Right lung (tissue), 10 donors: ENCODE measurements around the gene TLE1. TPM values are rescaled to one million over a fixed set of nuclear protein-coding genes. Genes with fewer than 3 reads are reported as not detected.
"Not testable (repeated sequence)": the region's sequence is repeated elsewhere in the genome, so short reads cannot be mapped to it uniquely, and the experiment has no call there.

ENCODE experiments used
- DNase-seq, 2 donors: peaks; one replicate each; pipeline ENCODE4 v3.0.0-alpha.2; 2013
- long read RNA-seq, 8 donors: transcript quantifications; one replicate each; lab custom pipeline, GENCODE V29; 2026
- polyA plus RNA-seq, 5 donors: library from polyadenylated mRNA; unstranded; fragments of 120-200 nt; gene quantifications; one replicate each; pipeline versions ENCODE4 v1.2.1 to v1.2.3, GENCODE V29; 2013; ENCODE audit warnings: inconsistent platforms in 1 of 5, low replicate concordance in 1 of 5; ENCODE audit not compliant: insufficient read length in 5 of 5, insufficient read depth in 1 of 5

The TLE1 gene
- 10 to 100 TPM; 37.0 to 44.5 (median 42.2) TPM for polyA plus RNA-seq
- long read RNA-seq, donor 1, partial matches to known transcripts, result 28 of 29 reads
- long read RNA-seq, donor 1, other reads (novel, unspliced or antisense), result 0 of 29 reads
- long read RNA-seq, donor 2, result 0 reads
- long read RNA-seq, donor 3, partial matches to known transcripts, result 12 of 12 reads
- long read RNA-seq, donor 3, other reads (novel, unspliced or antisense), result 0 of 12 reads
- long read RNA-seq, donor 4, partial matches to known transcripts, result 5 of 5 reads
- long read RNA-seq, donor 4, other reads (novel, unspliced or antisense), result 0 of 5 reads
- long read RNA-seq, donor 5, partial matches to known transcripts, result 12 of 12 reads
- long read RNA-seq, donor 5, other reads (novel, unspliced or antisense), result 0 of 12 reads
- long read RNA-seq, donor 6, partial matches to known transcripts, result 7 of 7 reads
- long read RNA-seq, donor 6, other reads (novel, unspliced or antisense), result 0 of 7 reads
- long read RNA-seq, donor 7, partial matches to known transcripts, result 10 of 10 reads
- long read RNA-seq, donor 7, other reads (novel, unspliced or antisense), result 0 of 10 reads
- long read RNA-seq, donor 8, partial matches to known transcripts, result 0 of 1 reads
- long read RNA-seq, donor 8, other reads (novel, unspliced or antisense), result 0 of 1 reads

DNA sequence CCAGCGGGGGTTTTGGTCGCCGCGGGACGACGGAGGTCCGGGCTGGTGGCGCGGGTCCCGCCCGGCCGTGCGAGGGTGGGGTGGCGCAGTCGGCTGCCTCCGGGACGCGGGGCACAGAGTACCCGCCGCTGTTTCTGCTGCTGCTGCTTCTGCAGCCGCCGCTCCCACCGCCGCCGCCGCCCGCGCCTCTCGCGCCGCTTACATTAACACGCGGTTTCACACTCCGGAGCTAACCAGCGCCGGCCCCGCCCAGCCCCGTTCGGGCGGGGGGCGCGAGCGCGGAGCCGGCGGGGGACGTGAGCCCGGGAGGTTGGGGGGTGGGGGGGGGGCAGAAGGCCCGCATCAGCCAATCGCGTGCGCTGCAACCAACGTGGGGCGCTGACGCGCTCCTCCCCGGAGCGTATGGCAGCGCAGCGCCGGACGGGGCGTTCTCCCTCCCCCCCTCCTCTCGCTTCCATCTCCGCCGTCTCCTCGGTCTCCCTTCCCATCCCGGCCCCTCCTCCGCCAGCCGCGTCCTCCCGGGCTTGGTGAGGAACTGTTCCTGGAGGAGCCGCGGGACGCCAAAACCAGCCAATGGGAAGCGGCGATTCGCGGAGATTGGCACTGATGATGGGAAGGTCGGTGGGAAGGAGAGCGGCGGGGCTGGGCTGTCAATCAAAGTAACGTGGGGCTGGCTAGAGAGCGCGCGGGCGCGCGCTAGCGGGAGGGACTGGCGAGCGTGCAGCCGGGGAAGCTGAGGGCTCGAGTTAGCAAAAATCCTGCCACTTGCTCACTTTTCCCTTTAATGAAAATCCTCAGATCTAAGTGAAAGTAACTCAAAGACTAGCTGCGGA is at the start of gene TLE1:
TLE1 (minus strand) TSS at position 205 of the 833 bp plus-strand sequence. CDS start 1,307 bp downstream, outside the sequence.
- peak; percentile 99 to 100 for DNase-seq

DNA sequence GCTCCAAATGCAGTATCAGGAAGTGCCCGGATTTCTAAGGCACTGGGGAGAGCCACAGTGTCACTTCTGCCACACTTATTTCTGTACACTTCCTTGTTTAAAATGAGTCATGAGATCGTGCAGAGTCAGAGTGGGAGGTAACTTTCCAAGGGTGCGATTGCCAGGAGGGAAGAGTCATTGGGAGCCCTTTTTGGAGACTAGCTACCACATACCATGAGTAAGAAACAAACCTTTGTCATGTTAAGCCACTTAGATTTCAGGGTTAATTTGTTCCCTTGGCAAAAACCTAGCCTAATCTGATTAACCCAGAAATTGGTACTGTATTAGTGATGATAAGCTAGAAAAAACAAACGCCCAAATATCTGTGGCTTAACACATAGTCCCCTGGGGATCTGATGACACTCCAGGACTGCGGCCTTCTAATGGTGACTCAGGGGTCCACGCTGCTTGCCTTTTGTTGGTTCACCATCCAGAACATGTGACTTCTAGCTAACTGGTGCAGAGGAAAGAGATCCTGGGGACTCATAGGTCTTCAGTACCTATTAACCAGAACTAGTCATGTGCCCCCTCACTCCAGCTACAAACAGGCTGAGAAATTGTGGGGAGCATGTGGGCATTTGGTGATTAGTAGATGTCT is 48.6 kb upstream of the TLE1 start:
- no peak for DNase-seq

DNA sequence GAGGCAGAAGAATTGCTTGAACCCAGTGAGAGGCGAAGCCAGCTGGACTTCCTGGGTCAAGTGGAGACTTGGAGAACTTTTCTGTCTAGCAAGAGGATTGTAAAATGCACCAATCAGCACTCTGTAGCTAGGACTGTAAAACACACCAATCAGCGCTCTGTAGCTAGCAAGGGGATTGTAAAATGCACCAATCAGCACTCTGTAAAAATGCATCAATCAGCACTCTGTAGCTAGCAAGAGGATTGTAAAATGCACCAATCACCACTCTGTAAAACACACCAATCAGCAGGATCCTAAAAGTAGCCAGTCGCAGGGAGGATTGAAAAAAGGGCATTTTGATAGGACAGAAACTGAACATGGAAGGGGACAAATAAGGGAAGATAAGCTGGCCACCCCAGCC is 41.2 kb upstream of the TLE1 start:
- DNase-seq, result not testable (repeated sequence)

DNA sequence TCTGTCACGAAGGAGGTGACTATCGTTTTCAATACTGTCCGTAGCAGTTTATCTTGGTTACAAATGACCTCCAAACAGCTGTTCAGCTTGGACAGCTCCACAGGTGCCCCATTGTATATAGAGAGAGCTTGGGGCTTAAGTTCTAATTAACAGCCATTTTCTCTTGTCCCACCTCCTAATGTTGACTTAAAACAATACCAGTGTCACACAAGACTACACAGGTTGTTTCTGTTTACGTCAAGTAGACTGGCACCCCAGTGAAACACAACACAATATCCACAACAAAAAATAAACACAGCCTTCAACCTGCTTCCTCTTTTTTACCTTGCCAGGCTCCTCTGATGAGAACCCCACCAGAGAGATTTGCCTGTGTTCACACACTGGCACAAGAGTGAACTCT is 39.8 kb upstream of the TLE1 start:
- DNase-seq, result no peak

DNA sequence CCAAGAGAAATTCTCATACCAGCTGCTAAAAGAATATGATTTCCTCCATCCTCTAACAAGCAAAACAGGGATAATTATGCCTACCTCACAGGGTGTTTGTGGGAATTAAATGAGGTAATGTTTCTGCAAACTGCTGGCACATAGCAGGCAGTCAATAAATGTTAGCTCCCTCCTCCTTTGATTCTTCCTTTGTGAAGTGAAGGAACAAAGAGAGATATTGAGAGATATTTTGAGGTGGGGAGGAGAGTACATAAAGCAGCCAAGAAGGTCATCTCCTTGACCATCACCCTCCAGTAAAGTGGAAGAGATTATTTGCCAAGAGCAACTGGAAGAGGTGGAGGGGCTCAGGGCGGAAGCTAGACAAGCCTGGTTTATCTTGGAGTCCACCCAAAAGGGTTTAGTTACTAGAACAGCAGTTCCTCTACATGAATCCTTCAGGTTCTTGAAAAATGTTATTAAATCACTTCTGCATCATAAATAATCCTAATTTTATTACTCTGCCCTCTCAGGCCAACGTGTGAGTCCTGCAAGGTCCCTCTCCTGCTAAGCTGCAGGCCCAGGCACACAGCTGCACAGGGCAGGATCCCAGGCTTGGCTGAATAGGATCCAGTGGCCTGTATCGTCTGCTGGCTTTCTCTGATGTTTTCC is 35.0 kb upstream of the TLE1 start:
- no peak for DNase-seq

DNA sequence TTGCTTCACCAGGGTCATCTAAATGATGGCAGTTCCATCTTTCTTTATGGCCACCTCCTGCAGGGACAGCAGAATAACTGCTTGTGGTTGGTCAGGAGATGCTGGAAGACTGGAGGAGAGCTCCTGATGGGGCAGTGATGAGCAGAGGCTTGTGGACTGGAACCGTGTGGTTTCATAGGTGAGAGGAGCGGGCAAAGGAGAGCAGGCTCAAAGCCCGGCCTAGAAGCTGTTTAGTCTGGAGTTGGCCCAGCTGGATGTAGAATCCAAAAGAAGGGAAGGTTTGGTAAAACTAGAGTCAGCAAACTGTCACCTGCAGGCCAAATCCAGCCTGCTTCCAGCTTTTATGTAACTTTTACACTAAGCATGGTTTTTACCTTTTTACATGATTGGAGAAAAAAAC is 32.9 kb upstream of the TLE1 start:
- no peak for DNase-seq

DNA sequence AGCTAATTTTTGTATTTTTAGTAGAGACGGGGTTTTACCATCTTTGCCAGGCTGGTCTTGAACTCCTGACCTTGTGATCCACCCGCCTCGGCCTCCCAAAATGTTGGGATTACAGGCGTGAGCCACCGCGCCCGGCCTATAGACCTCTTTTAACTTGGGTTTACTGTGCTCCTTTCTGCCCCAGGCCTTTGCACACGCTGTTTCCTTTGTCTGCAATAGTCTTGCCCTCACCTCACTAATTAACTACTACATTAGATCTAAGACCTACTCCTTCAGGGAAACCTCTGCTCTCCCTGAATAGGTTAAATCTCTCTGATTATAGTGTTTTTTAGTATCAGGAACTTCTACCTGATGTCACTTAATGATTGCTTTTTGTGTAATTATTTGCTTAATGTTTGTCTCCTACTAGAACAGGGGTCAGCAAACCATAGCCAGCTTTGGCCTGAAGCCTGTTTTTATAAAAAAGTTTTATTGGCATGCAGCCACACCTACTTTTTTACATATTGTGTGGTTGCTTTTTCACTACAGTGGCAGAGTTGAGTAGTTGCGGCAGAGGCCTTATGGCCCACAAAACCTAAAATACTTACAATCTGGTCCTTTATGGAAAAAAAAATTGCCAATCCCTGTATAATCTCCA is 31.2 kb upstream of the TLE1 start:
- no peak for DNase-seq

- DNase-seq, result no peak
These were observed 30.6 kb upstream of the TLE1 start for GRCh38 chr9:81719972-81720371.

GRCh38 chr9:81718244-81718643 is 28.9 kb upstream of the TLE1 start:
- DNase-seq, result no peak

DNA sequence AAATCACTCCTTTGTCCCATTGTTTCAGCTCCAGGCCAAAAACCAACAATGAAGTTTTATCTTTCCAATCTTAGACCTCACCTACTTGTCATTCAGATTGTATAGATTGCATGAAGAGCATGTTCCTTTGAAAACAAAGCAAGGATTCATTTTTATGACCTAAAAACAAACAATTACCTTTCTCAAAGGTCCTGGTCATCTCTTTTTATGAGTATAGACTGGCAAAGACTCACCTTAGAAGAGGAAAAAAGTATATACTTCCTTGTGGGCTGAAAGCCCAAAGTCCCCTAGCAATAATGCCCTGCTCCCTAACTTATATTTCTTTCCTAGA is 28.4 kb upstream of the TLE1 start:
- no peak for DNase-seq

GRCh38 chr9:81717061-81717746 is 27.9 kb upstream of the TLE1 start:
- no peak for DNase-seq

- no peak for DNase-seq
These were observed 27.1 kb upstream of the TLE1 start for GRCh38 chr9:81716409-81716808.

GRCh38 chr9:81705578-81705977 is 16.2 kb upstream of the TLE1 start:
- DNase-seq, result no peak

GRCh38 chr9:81694541-81694940 is 5.2 kb upstream of the TLE1 start:
- DNase-seq, result no peak

- DNase-seq, result no peak
These were observed 4.5 kb upstream of the TLE1 start for GRCh38 chr9:81693671-81694378.

GRCh38 chr9:81690251-81690851 is 1.0 kb upstream of the TLE1 start:
- DNase-seq, result peak in 1 of 2 donors; percentile 52

DNA sequence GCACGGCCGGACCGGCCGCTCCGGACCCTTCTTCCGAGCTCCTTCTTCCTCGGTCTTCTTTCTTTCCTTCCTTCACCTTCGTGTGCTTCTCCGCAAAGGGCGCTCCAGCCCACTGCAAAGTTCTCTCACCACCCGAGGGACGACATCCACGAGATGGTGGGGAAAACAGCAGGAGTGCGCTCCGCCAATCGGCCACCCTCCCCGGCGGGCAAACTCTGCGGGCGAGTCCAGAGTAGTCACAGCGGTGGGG is 329 bp downstream of the TLE1 start:
- DNase-seq, result not testable (repeated sequence)

DNA sequence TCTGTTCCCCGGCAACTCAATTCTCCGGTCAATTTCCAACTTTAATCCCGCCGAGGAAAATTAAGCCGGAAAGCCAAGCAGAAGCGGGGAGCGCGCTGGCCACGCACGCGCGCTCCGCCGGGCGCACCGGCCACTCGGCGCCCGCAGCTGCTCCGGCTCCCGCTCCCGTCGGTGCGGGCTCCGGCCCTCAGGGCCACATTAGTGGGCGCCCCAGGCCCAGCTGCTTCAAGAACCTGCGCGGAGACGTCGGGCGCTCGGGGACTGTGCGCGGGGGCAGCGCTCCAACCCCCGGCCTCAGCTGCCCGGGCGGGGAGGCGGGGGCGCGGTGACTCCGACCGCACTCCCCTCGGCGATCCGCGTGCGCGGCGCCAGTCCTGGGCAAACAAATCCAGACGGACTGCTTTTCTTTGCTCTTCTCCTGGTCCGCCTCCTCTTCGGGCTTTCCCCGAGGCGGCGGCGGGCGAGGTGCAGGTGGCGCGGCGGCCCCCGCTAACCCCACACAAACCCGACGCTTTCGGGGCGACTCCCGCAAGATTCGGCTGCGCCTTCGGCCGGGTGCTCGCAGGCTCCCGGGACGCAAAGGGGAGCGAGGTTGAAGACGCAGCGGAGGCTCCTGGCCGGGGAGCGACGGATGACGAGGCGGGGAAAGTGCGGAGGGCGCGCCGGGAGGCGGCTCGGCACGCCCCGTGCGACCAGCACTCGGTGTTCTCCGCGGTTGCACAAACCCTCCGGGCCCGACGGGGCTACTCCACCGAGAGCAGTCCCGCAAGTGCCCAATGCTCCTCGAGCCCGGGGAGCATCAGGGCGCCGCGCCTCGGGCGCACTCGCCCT is 870 bp downstream of the TLE1 start:
- not testable (repeated sequence) for DNase-seq
